DOHH2 (cell line): Measurements from ENCODE around the gene AKAP8.

Experiments used
- H3F3A ChIP-seq: fragments of 200-600 bp; sonication (generic), shearing (Covaris generic); 2 replicates; pipeline ENCODE4 v1.6.0; 2016; ENCODE audit warnings: antibody characterized with exemption, mild to moderate bottlenecking; ENCODE audit not compliant: control insufficient read depth, insufficient read depth
- H3K27ac ChIP-seq: fragments of 200-600 bp; sonication (generic); 2 replicates; pipeline ENCODE4 v1.5.1; 2014; ENCODE audit warnings: low read depth, mild to moderate bottlenecking, low read length, moderate library complexity
- H3K27me3 ChIP-seq: fragments of 200-600 bp; sonication (generic); 2 replicates; pipeline ENCODE4 v1.6.1; 2014; ENCODE audit warnings: mild to moderate bottlenecking, low read length, mixed read lengths; ENCODE audit not compliant: control insufficient read depth
- H3K36me3 ChIP-seq: fragments of 200-600 bp; sonication (generic); 2 replicates; pipeline ENCODE4 v1.6.1; 2014; ENCODE audit warnings: mild to moderate bottlenecking, low read length, moderate library complexity, mixed read lengths; ENCODE audit not compliant: control insufficient read depth
- H3K4me1 ChIP-seq: fragments of 200-600 bp; sonication (generic); 2 replicates; pipeline ENCODE4 v1.6.1; 2014; ENCODE audit warnings: mild to moderate bottlenecking, low read length, mixed read lengths; ENCODE audit not compliant: control insufficient read depth
- H3K4me2 ChIP-seq: fragments of 200-600 bp; sonication (generic); 2 replicates; pipeline ENCODE4 v1.6.0; 2014; ENCODE audit warnings: mild to moderate bottlenecking, low read length, moderate library complexity
- H3K4me3 ChIP-seq: fragments of 200-600 bp; sonication (generic); 2 replicates; pipeline ENCODE4 v1.5.1; 2014; ENCODE audit warnings: mild to moderate bottlenecking, low read length, mixed read lengths
- H3K79me2 ChIP-seq: fragments of 200-600 bp; sonication (generic); 2 replicates; pipeline ENCODE4 v1.6.1; 2014; ENCODE audit warnings: mild to moderate bottlenecking, low read length, mixed read lengths; ENCODE audit not compliant: control insufficient read depth
- H3K9me2 ChIP-seq: fragments of 200-600 bp; sonication (generic); replicated peaks from 2 replicates; pipeline ENCODE4 v1.6.1; 2014; ENCODE audit warnings: mild to moderate bottlenecking, low read length, mixed read lengths; ENCODE audit not compliant: control insufficient read depth
- H3K9me3 ChIP-seq: fragments of 200-600 bp; sonication (generic); 2 replicates; pipeline ENCODE4 v1.6.1; 2014; ENCODE audit warnings: antibody characterized with exemption, low read length, mixed read lengths; ENCODE audit not compliant: control insufficient read depth, insufficient read depth
- H4K20me1 ChIP-seq: fragments of 200-600 bp; sonication (generic); 2 replicates; pipeline ENCODE4 v1.6.0; 2014; ENCODE audit warnings: low read depth, mild to moderate bottlenecking, antibody characterized with exemption, low read length, moderate library complexity; ENCODE audit not compliant: control insufficient read depth, insufficient read depth
- CTCF ChIP-seq: fragments of 200-600 bp; sonication (generic); IDR thresholded peaks from one replicate; pipeline ENCODE4 v1.5.1; 2014; ENCODE audit warnings: antibody characterized with exemption, mild to moderate bottlenecking, low read depth, low read length; ENCODE audit not compliant: poor library complexity, severe bottlenecking
- EZH2phosphoT487 ChIP-seq: fragments of 200-600 bp; sonication (generic); IDR thresholded peaks from 2 replicates; pipeline ENCODE4 v1.6.1; 2017; ENCODE audit warnings: borderline replicate concordance, mild to moderate bottlenecking, antibody characterized with exemption, low read length, moderate library complexity, mixed read lengths

AKAP8 gene

DNA sequence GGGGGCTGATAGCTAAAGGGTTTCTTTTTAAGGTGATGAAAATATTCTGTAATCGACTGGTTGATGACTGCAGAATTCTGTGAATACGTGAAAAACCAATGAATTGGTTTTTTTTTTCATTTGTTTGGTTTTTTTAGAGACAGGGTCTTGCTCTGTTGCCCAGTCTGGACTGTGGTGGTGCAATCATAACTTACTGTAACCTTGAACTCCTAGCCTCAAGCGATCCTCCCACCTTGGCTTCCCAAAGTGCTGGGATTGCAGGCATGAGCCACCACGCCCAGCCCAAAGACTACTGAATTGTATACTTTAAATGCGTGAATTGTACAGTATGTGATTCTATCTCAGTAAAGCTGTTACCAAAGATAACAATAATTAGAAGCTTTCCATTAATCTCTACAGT lies 14.8 kb upstream of the AKAP8 start:
- Histone ChIP-seq H3K9me2 (no peaks in the 10 kb centered on the region), H3K4me3 (no peak overlapping the region), H3K4me1 (no peaks in the 10 kb centered on the region), H3K4me2 (no peak overlapping the region), H3K27ac (no peak overlapping the region), H3K27me3 (no peaks in the 10 kb centered on the region), H3K36me3 (peaks cover 75% of the 10 kb centered on the region), H4K20me1 (no peaks in the 10 kb centered on the region), H3K9me3 (no peaks in the 10 kb centered on the region), H3K79me2 (peaks cover 28% of the 10 kb centered on the region), H3F3A (0 out of 2 replicates have a peak, but pooled peaks cover 3% of the 10 kb centered on the region)
- TF ChIP-seq CTCF: no peak
- TF ChIP-seq EZH2phosphoT487: no peak

DNA sequence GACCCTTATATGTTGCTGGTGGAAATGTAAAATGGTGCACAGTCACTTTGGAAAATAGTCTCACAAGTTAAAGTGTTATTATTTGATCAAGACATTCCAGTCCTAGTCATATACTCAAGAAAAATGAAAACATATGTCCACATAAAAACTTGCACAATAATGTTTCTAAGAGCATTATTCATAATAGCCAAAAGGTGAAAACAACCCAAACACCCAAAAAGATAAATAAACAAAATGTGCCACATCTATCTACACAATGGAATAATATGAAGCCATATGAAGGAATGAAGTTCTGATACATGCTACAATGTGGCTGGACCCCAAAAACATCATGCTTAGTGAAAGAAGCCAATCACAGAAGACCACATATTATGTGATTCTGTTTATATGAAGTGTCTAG lies 14.4 kb upstream of the AKAP8 start:
- H3K27ac ChIP-seq: no peak overlapping the region
- 0 out of 2 replicates have a peak, but pooled peaks cover 3% of the 10 kb centered on the region for H3F3A ChIP-seq
- no peaks in the 10 kb centered on the region for H3K27me3 ChIP-seq
- H3K9me2 ChIP-seq: no peaks in the 10 kb centered on the region
- peaks cover 32% of the 10 kb centered on the region for H3K79me2 ChIP-seq
- H3K4me3 ChIP-seq: no peak overlapping the region
- no peak for TF ChIP-seq EZH2phosphoT487
- no peak for TF ChIP-seq CTCF
- H4K20me1 ChIP-seq: no peaks in the 10 kb centered on the region
- no peak overlapping the region for H3K4me2 ChIP-seq
- no peaks in the 10 kb centered on the region for H3K9me3 ChIP-seq
- peaks cover 70% of the 10 kb centered on the region for H3K36me3 ChIP-seq
- H3K4me1 ChIP-seq: no peaks in the 10 kb centered on the region

GRCh38 chr19:15390814-15391213 lies 11.2 kb upstream of the AKAP8 start:
- Histone ChIP-seq H3K27me3 (no peaks in the 10 kb centered on the region), H3K79me2 (peaks cover 46% of the 10 kb centered on the region), H3K4me3 (no peak overlapping the region), H3K27ac (no peak overlapping the region), H3K9me3 (no peaks in the 10 kb centered on the region), H3K4me2 (no peak overlapping the region), H3F3A (0 out of 2 replicates have a peak, but pooled peaks cover 3% of the 10 kb centered on the region), H4K20me1 (peaks cover 4% of the 10 kb centered on the region; the same call in 1 of the 2 replicates), H3K36me3 (peaks cover 55% of the 10 kb centered on the region), H3K4me1 (no peaks in the 10 kb centered on the region), H3K9me2 (no peaks in the 10 kb centered on the region)
- TF ChIP-seq CTCF (no peak), EZH2phosphoT487 (no peak)
